Mucosa of rectum (tissue), 2 donors: ENCODE measurements around the gene PALD1.

Experiments used
- H3K27ac ChIP-seq, 2 donors: one replicate each; pipeline ENCODE4 v1.7.0; 2013; ENCODE audit warnings: inconsistent platforms in 2 of 2, low read depth in 2 of 2, low read length in 2 of 2
- H3K27me3 ChIP-seq, 2 donors: one replicate each; pipeline ENCODE4 v1.7.0; 2013; ENCODE audit warnings: low read length in 2 of 2; ENCODE audit not compliant: control insufficient read depth in 2 of 2, insufficient read depth in 2 of 2
- H3K36me3 ChIP-seq, 2 donors: one replicate each; pipeline ENCODE4 v1.7.0; 2013; ENCODE audit warnings: low read length in 2 of 2; ENCODE audit not compliant: control insufficient read depth in 2 of 2, insufficient read depth in 2 of 2
- H3K4me1 ChIP-seq, 2 donors: one replicate each; pipeline ENCODE4 v1.7.0; 2013; ENCODE audit warnings: low read length in 2 of 2, mild to moderate bottlenecking in 1 of 2; ENCODE audit not compliant: control insufficient read depth in 2 of 2, insufficient read depth in 2 of 2
- H3K4me3 ChIP-seq, 2 donors: one replicate each; pipeline ENCODE4 v1.7.0; 2013; ENCODE audit warnings: low read length in 2 of 2
- H3K9ac ChIP-seq, 2 donors: one replicate each; pipeline ENCODE4 v1.7.0; 2013; ENCODE audit warnings: low read length in 2 of 2, low read depth in 1 of 2, mild to moderate bottlenecking in 1 of 2
- H3K9me3 ChIP-seq, 2 donors: one replicate each; pipeline ENCODE4 v1.7.0; 2013; ENCODE audit warnings: low read length in 2 of 2; ENCODE audit not compliant: control insufficient read depth in 2 of 2
- donor health status: healthy.
- donor health status: Normal muscosa, but diverticular disease.

Gene PALD1

DNA sequence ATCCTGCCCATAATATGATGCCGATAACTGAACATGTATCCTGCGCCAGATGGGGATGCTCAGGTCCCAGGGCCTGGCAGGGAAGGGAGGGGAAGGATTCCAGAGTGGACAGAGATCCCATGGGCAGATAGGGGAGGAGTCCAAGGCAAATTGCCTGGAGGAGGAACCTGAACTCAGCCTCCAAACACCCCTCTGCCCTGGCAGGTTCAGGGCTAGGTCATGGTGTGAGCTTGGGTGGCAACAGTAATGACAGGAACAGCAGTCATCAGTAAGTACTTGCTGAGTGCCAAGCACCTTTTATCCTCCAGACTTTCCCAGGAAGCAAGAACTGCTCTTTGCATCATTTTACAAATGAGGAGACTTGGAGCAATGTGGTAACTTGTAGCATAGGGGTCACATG lies 3.8 kb upstream of the PALD1 start:
- H3K9me3 ChIP-seq: no peaks in the 10 kb centered on the region
- peaks cover 3 to 5% of the 10 kb centered on the region in 2 donors for H3K4me1 ChIP-seq
- H3K4me3 ChIP-seq: no peak overlapping the region
- H3K27me3 ChIP-seq: peaks cover 6 to 11% of the 10 kb centered on the region in 2 donors
- no peak overlapping the region for H3K9ac ChIP-seq
- H3K27ac ChIP-seq: no peak overlapping the region
- H3K36me3 ChIP-seq: no peaks in the 10 kb centered on the region

DNA sequence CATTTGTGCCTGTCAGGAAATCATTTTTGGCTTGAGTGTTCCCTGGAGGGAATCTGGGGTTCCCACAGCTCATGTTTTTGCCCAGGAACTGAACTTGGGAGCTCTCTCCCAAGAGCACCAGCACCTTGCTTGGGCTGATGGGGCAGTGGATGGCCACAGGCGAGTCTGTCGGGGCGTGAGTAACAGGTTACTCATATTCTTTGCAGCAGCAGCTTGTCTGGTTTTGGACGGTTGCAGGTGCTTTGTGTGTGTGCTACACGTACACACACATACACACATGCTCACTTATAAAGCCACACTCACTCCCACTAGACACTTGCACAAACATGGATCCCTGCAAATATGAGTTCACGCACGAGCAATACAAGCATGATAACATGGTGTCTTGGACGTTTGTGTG lies 2.9 kb upstream of the PALD1 start:
- H3K36me3 ChIP-seq: no peaks in the 10 kb centered on the region
- no peaks in the 10 kb centered on the region for H3K9me3 ChIP-seq
- H3K4me3 ChIP-seq: no peak overlapping the region
- H3K9ac ChIP-seq: no peak overlapping the region
- peaks cover 6 to 11% of the 10 kb centered on the region in 2 donors for H3K27me3 ChIP-seq
- H3K27ac ChIP-seq: no peak overlapping the region
- H3K4me1 ChIP-seq: peaks cover 8 to 11% of the 10 kb centered on the region in 2 donors

DNA sequence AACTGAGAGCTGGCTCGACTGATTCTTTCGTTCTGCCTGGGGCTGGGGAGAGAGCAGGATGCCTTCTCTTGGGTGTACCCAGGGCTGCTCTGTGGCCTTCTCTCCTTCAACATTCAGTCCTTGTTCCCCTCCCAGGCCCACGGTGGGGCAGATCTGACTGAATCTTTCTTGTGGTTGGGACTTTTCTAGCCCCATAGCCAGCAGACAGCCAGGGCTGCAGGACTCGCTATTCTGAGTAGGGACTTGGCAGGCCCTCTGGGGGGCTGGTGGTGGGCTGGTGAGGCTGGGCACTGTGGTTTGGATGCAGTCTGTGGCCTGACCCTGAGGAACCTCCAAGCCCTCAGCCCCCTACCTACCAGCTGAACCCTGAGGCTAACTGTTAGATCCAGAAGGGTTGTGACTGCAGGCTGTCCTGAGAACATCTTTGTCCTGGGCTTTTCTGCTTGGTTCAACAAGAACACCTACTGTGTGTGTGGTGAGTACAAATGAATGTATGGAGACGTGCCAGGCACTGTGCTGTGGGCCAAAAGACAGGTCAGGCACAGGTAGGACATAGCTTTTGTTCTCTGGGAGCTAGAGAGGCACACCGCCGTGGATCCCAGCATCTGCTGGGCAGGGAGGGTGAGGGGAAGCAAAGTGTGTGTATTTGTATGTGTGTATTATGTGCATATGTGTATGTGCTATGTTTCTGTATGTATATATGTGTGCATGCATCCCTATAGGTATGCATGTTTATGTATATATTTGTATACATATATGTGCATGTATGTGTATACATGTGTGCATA lies 2.1 kb upstream of the PALD1 start:
- Histone ChIP-seq H3K9ac (no peak overlapping the region), H3K36me3 (no peaks in the 10 kb centered on the region), H3K27me3 (peaks cover 6 to 11% of the 10 kb centered on the region in 2 donors), H3K4me1 (peaks cover 14 to 16% of the 10 kb centered on the region in 2 donors), H3K4me3 (no peak overlapping the region), H3K9me3 (no peaks in the 10 kb centered on the region), H3K27ac (no peak overlapping the region)

DNA sequence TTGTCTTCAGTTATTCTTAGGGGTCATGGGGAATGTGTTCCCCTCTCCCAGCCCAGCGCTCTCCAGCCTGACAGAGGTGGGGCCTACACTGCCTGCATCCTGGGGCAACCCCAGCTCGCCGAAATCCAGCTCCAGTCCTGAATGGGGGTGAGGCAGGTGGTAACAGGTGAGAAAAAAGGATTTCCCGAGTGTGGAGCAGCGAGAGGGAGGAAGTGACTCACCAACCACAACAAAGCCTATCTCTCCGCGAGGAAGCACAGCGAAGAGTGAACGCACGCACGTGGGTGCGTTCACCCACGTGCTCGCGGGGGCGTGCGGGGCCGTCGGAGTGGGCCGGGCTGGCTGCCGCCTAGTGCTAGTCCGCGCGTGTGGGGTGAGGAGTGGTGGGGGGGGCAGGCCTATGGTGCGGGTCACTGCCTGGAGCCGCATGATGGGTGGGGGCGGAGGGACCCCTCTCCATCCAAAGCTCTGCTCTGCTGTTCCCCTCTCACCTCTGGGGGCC lies 855 bp upstream of the PALD1 start:
- no peaks in the 10 kb centered on the region for H3K36me3 ChIP-seq
- peaks cover 6 to 11% of the 10 kb centered on the region in 2 donors for H3K27me3 ChIP-seq
- H3K4me1 ChIP-seq: peaks cover 16 to 18% of the 10 kb centered on the region in 2 donors
- peak overlapping the region; percentile 52 to 53 for H3K4me3 ChIP-seq
- no peak overlapping the region for H3K9ac ChIP-seq
- H3K27ac ChIP-seq: no peak overlapping the region
- no peaks in the 10 kb centered on the region for H3K9me3 ChIP-seq

DNA sequence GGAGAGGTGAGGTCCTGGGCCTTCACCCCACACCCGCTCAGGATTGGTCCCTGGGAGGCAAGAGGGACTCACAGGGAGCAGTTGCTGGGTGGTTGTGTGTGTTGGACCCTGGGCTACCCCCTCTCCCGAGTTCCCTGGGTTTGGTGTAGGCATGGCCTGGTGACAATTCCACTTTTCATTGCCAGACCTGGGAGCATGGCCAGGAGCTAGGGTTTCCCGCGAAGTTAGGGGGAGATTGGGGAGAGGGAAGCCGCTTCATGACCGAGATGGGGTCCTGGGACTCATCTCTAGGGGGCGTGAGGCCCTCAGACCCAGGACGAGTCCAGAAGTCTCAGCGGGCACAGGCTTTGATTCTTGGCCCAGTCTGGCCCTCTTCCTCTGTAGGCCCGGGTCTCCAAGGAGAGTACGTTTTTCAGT lies 606 bp downstream of the PALD1 start:
- peaks cover 6 to 11% of the 10 kb centered on the region in 2 donors for H3K27me3 ChIP-seq
- peak overlapping the region; percentile 1 to 28 for H3K27ac ChIP-seq
- H3K9ac ChIP-seq: peak overlapping the region; percentile 4 to 24
- peaks cover 18 to 19% of the 10 kb centered on the region in 2 donors for H3K4me1 ChIP-seq
- no peaks in the 10 kb centered on the region for H3K9me3 ChIP-seq
- H3K4me3 ChIP-seq: peak overlapping the region; percentile 53 to 64
- H3K36me3 ChIP-seq: no peaks in the 10 kb centered on the region

DNA sequence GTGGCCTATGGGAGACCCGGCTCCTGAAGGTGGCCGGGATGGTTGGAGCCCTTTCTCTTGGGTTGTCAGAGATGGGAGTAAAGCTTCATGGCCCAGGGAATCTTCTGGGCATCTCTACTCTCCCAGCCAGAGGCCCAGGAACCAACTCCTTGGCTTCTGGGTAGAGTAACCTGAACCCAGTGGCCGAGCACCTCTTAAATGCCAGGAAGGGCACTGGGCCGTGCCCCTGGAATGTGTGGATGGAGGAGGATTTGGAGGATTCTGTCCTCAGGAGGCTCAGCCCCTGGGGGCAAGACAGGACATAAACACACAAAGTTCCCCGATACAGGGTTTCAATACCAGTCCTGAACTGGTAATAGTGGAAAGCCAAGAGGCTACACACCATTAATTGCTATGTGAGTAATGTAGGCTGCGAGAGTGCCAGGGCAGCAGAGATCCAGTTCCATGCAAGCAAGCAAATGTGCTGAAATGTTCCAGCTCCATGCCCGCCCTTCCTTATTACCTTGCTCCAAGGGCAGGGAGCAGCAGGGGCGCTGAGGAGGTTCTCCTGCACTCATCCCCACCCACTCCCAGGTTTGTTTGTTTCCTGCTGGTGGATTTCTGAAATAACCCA lies 1.2 kb downstream of the PALD1 start:
- Histone ChIP-seq H3K4me1 (peaks cover 18 to 19% of the 10 kb centered on the region in 2 donors), H3K9ac (peak overlapping the region in 1 of 2 donors; percentile 4), H3K36me3 (no peaks in the 10 kb centered on the region), H3K9me3 (no peaks in the 10 kb centered on the region), H3K4me3 (peak overlapping the region in 1 of 2 donors; percentile 50), H3K27ac (peak overlapping the region in 1 of 2 donors; percentile 13), H3K27me3 (peaks cover 6 to 11% of the 10 kb centered on the region in 2 donors)

DNA sequence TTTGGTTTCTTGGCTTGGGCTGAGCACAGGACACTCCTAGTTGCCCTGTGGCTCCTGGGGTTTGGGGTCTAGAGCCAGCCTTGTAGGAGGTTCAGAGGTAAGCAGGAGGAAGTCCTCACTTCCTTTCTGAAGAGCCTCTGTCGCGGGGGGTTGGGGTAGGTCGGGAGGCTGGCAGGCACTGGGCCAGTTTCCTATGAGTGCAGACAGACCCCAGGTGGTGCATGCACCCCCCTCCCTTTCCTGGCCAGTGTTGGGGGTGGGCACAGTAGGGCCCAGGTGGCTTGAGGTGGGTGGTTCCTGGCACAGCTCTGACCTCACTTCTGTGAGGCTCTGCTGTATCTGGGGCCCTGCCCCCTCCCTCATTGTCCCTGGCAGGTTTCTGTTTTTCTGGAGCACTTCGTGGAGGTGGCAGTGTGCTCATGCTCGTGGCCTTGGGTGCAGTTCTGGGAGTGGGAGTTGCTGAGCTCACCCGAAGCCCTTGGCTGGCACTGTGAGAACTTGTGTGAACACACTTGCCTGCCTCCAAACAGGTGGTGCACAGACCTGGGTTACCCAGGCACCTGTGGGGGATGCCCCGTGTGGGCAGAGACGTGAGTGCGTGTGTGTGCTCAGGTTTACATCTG lies 1.8 kb downstream of the PALD1 start:
- Histone ChIP-seq H3K4me3 (peak overlapping the region in 1 of 2 donors; percentile 26), H3K27me3 (peaks cover 6 to 9% of the 10 kb centered on the region in 2 donors), H3K27ac (peak overlapping the region in 1 of 2 donors; percentile 13), H3K9ac (peak overlapping the region; percentile 14 to 26), H3K4me1 (peaks cover 18 to 19% of the 10 kb centered on the region in 2 donors), H3K36me3 (no peaks in the 10 kb centered on the region), H3K9me3 (no peaks in the 10 kb centered on the region)

DNA sequence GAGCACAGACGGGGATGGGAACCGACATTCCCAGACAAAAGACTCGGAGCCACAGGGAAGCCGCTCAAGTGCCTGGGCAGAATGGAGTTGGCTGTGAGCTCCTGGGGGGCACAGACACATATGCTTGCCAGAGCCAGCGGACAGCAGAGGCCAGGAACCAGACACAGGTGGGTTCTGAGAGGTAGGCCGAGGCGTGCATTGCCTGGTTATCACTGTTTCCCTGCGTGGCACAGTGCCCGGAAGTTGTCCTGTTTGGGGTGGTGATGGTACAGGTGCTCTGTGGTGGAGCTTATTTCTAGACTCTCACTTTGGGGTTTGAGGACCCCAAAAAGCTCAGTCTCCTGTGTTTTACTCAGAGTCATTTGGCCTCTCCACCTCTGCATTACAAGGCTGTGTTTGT lies 2.5 kb downstream of the PALD1 start:
- Histone ChIP-seq H3K4me3 (no peak overlapping the region), H3K9me3 (no peaks in the 10 kb centered on the region), H3K27me3 (peaks cover 4 to 6% of the 10 kb centered on the region in 2 donors), H3K36me3 (peaks cover 0 to 3% of the 10 kb centered on the region in 2 donors), H3K27ac (no peak overlapping the region), H3K9ac (no peak overlapping the region), H3K4me1 (peaks cover 18 to 19% of the 10 kb centered on the region in 2 donors)

DNA sequence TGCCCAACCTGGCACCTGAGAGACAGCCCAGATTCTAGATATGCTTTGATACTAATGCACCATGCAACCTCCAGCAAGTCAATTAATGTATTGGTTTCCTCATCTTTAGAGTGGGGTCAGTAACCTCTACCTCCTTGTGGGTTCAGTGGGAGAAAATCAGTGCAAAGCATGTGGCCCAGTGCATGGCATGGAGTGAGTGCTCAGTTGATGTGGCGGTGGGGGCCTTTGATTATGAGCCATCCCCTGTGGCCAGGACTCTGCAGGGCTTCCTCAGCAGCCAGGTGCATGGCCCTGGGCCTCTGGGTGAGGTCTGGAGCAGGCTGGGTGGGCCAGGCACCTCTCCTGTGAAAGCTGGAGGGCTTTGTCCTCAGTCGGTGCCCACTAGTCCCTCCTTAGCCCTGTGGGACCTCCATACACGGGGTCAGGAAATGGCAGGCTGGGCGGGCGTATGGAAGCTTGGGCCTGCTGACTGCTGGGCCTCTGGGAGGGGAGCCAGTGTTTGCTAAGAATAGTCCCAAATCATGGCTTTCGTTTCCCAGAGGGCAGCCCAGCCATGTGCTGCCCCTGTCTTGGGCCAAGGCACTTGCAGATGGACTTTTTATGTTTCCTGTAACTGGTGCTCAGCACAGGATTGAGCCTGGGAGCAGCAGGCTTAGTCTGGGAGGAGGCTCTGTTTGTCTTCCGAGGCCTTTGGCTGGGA lies 3.4 kb downstream of the PALD1 start:
- Histone ChIP-seq H3K9ac (no peak overlapping the region), H3K27ac (peak overlapping the region in 1 of 2 donors; percentile 52), H3K27me3 (peaks cover 3 to 4% of the 10 kb centered on the region in 2 donors), H3K9me3 (no peaks in the 10 kb centered on the region), H3K4me1 (peaks cover 18 to 19% of the 10 kb centered on the region in 2 donors), H3K4me3 (no peak overlapping the region), H3K36me3 (peaks cover 0 to 3% of the 10 kb centered on the region in 2 donors)
